IPS-18c (cell line): ENCODE data around the gene TSPEAR.
"Not testable (repeated sequence)": the region's sequence is repeated elsewhere in the genome, so short reads cannot be mapped to it uniquely, and the experiment has no call there.

ENCODE experiments used
- H3K4me3 ChIP-seq: 2 replicates; pipeline ENCODE4 v1.7.0; 2013; ENCODE audit warnings: low read depth, mild to moderate bottlenecking, low read length, moderate library complexity; ENCODE audit not compliant: insufficient read depth
- H3K9me3 ChIP-seq: one replicate; pipeline ENCODE4 v1.6.1; 2013; ENCODE audit warnings: mild to moderate bottlenecking, low read length, moderate library complexity; ENCODE audit not compliant: control insufficient read depth, insufficient read depth

The TSPEAR gene

GRCh38 chr21:44656868-44657267, 54.5 kb downstream of the TSPEAR start:
- no peak overlapping the region for H3K4me3 ChIP-seq
- no peaks in the 10 kb centered on the region for H3K9me3 ChIP-seq

- H3K4me3 ChIP-seq, result no peak within 1 kb of the TSS
- H3K9me3 ChIP-seq, result no peaks in the 10 kb centered on the region
These were observed 56.7 kb downstream of the TSPEAR start, which contains the start of gene KRTAP12-4 for GRCh38 chr21:44654576-44655175. Gene KRTAP12-4, minus strand, starts transcription at chr21:44654659. Its CDS starts 45 bp downstream, at chr21:44654614.

- no peaks in the 10 kb centered on the region for H3K9me3 ChIP-seq
- H3K4me3 ChIP-seq, result no peak overlapping the region
These were observed 57.5 kb downstream of the TSPEAR start for GRCh38 chr21:44653656-44654575.

- no peaks in the 10 kb centered on the region for H3K9me3 ChIP-seq
These were observed 58.2 kb downstream of the TSPEAR start for GRCh38 chr21:44653123-44653522.

GRCh38 chr21:44650973-44651675, 60.2 kb downstream of the TSPEAR start:
- no peak overlapping the region for H3K4me3 ChIP-seq
- H3K9me3 ChIP-seq, result peaks cover 2% of the 10 kb centered on the region

More at GRCh38 chr21:44653123-44653522, 58.2 kb downstream of the TSPEAR start:
- H3K4me3 ChIP-seq, result no peak overlapping the region

- no peak overlapping the region for H3K4me3 ChIP-seq
- peaks cover 2% of the 10 kb centered on the region for H3K9me3 ChIP-seq
These were observed 61.0 kb downstream of the TSPEAR start for GRCh38 chr21:44650265-44650972.

GRCh38 chr21:44649521-44650100, 61.8 kb downstream of the TSPEAR start:
- Histone ChIP-seq H3K9me3 (peaks cover 2% of the 10 kb centered on the region), H3K4me3 (no peak overlapping the region)

GRCh38 chr21:44648557-44649311, 62.6 kb downstream of the TSPEAR start:
- Histone ChIP-seq H3K4me3 (no peak overlapping the region), H3K9me3 (peaks cover 2% of the 10 kb centered on the region)

GRCh38 chr21:44647222-44647552, 64.2 kb downstream of the TSPEAR start:
- Histone ChIP-seq H3K9me3 (peaks cover 2% of the 10 kb centered on the region), H3K4me3 (no peak overlapping the region)

GRCh38 chr21:44646366-44647221, 64.8 kb downstream of the TSPEAR start, which contains the start of gene KRTAP10-11:
Gene KRTAP10-11, plus strand, starts transcription at chr21:44646414. Its CDS starts 45 bp downstream, at chr21:44646459.
- H3K4me3 ChIP-seq, H3K9me3 ChIP-seq: not testable (repeated sequence)

- no peak overlapping the region for H3K4me3 ChIP-seq
- peaks cover 2% of the 10 kb centered on the region for H3K9me3 ChIP-seq
These were observed 66.5 kb downstream of the TSPEAR start for GRCh38 chr21:44644878-44645277.

GRCh38 chr21:44643741-44644310, 67.5 kb downstream of the TSPEAR start:
- Histone ChIP-seq H3K4me3 (no peak overlapping the region), H3K9me3 (peaks cover 2% of the 10 kb centered on the region)

GRCh38 chr21:44640761-44641160, 70.6 kb downstream of the TSPEAR start:
- Histone ChIP-seq H3K9me3 (no peaks in the 10 kb centered on the region), H3K4me3 (no peak overlapping the region)

GRCh38 chr21:44639331-44639655, 72.1 kb downstream of the TSPEAR start:
- H3K4me3 ChIP-seq, result no peak overlapping the region
- H3K9me3 ChIP-seq, result no peaks in the 10 kb centered on the region
